Suprapubic skin (tissue), 3 donors: Measurements from ENCODE around the gene UBA5.

Source experiments
- POLR2A ChIP-seq, 2 donors: fragments of 450-650 bp; IDR thresholded peaks; one replicate each; pipeline ENCODE4 v1.6.1; 2017; ENCODE audit warnings: antibody characterized with exemption in 2 of 2, mild to moderate bottlenecking in 2 of 2, moderate library complexity in 2 of 2
- TF ChIP-seq, protein P1 (sequence below), 2 donors: fragments of 200-600 bp in 1 of 2; fragments of 450-650 bp in 1 of 2; sonication (generic) in 1 of 2; IDR thresholded peaks; one replicate each; pipeline ENCODE4 v1.5.1; 2016 to 2019; ENCODE audit warnings: antibody characterized with exemption in 2 of 2, mild to moderate bottlenecking in 1 of 2, moderate library complexity in 1 of 2

GRCh38 chr3:132641837-132642538, 18.1 kb upstream of the UBA5 start:
- TF ChIP-seq, protein P1, sequence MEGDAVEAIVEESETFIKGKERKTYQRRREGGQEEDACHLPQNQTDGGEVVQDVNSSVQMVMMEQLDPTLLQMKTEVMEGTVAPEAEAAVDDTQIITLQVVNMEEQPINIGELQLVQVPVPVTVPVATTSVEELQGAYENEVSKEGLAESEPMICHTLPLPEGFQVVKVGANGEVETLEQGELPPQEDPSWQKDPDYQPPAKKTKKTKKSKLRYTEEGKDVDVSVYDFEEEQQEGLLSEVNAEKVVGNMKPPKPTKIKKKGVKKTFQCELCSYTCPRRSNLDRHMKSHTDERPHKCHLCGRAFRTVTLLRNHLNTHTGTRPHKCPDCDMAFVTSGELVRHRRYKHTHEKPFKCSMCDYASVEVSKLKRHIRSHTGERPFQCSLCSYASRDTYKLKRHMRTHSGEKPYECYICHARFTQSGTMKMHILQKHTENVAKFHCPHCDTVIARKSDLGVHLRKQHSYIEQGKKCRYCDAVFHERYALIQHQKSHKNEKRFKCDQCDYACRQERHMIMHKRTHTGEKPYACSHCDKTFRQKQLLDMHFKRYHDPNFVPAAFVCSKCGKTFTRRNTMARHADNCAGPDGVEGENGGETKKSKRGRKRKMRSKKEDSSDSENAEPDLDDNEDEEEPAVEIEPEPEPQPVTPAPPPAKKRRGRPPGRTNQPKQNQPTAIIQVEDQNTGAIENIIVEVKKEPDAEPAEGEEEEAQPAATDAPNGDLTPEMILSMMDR (IDR thresholded peaks at IDR 0.05) = peak; percentile 64 to 65
- TF ChIP-seq POLR2A (IDR thresholded peaks at IDR 0.05) = no peak
